HG03064 (cell line): ENCODE results near the gene IQGAP2.
A peak's percentile ranks its signal among the peaks of the same experiment; 100 is the strongest.

Source experiments
- ATAC-seq: cut with Tn5 transposase; IDR thresholded peaks from one replicate; pipeline ENCODE4 v1.9.1; 2021; ENCODE audit warnings: low read depth; ENCODE audit not compliant: unreplicated experiment

IQGAP2 gene

GRCh38 chr5:76384189-76384588 is 18.9 kb upstream of the IQGAP2 start:
- no peak for ATAC-seq

GRCh38 chr5:76384705-76385104 is 18.4 kb upstream of the IQGAP2 start:
- no peak for ATAC-seq

GRCh38 chr5:76385540-76385939 is 17.5 kb upstream of the IQGAP2 start:
- ATAC-seq = no peak

GRCh38 chr5:76386360-76386759 is 16.7 kb upstream of the IQGAP2 start:
- no peak for ATAC-seq

- no peak for ATAC-seq
Measured at GRCh38 chr5:76388236-76388635, 14.8 kb upstream of the IQGAP2 start.

GRCh38 chr5:76388791-76389512 is 14.1 kb upstream of the IQGAP2 start:
- no peak for ATAC-seq

GRCh38 chr5:76389513-76390154 is 13.5 kb upstream of the IQGAP2 start:
- no peak for ATAC-seq

- ATAC-seq = no peak
Measured at GRCh38 chr5:76391014-76391413, 12.1 kb upstream of the IQGAP2 start.

GRCh38 chr5:76393035-76393680 is 9.9 kb upstream of the IQGAP2 start:
- ATAC-seq = no peak

- ATAC-seq = no peak
Measured at GRCh38 chr5:76397200-76397599, 5.9 kb upstream of the IQGAP2 start.

GRCh38 chr5:76399268-76399667 is 3.8 kb upstream of the IQGAP2 start:
- ATAC-seq = no peak

GRCh38 chr5:76400466-76400865 is 2.6 kb upstream of the IQGAP2 start:
- ATAC-seq = no peak

GRCh38 chr5:76401801-76402250 is 1.3 kb upstream of the IQGAP2 start:
- peak; percentile 26 for ATAC-seq

- ATAC-seq = peak; percentile 27
Measured at GRCh38 chr5:76402251-76402885, 717 bp upstream of the IQGAP2 start.

GRCh38 chr5:76403766-76404222 is 709 bp downstream of the IQGAP2 start:
- no peak for ATAC-seq

GRCh38 chr5:76404223-76405211 is 1.4 kb downstream of the IQGAP2 start:
- ATAC-seq = no peak

GRCh38 chr5:76406014-76406413 is 2.9 kb downstream of the IQGAP2 start:
- no peak for ATAC-seq

GRCh38 chr5:76406673-76407072 is 3.6 kb downstream of the IQGAP2 start:
- ATAC-seq = no peak

- ATAC-seq = no peak
Measured at GRCh38 chr5:76408104-76408654, 5.1 kb downstream of the IQGAP2 start.

GRCh38 chr5:76412511-76412910 is 9.4 kb downstream of the IQGAP2 start:
- ATAC-seq = no peak
